Stimulated activated memory B cell treated with anti-CD40 and anti-IgM and Interleukin-4, amounts not matched to agents 10 μg/mL and 1 μg/mL and 100 μg/mL, for 72 hours (primary cell): ENCODE results near the gene JAZF1.
"Not testable (repeated sequence)": the region's sequence is repeated elsewhere in the genome, so short reads cannot be mapped to it uniquely, and the experiment has no call there.

Experiments
- ATAC-seq: fragments of 150-1000 bp; cut with Tn5 transposase; 2 replicates; pipeline ENCODE4 v1.10.0; 2021
- H3K27ac Mint-ChIP-seq: one replicate; pipeline ENCODE4 v1.8.0; 2022; ENCODE audit warnings: mild to moderate bottlenecking, mixed read lengths
- H3K27me3 Mint-ChIP-seq: one replicate; pipeline ENCODE4 v1.8.0; 2022; ENCODE audit warnings: mixed read lengths
- H3K36me3 Mint-ChIP-seq: one replicate; pipeline ENCODE4 v1.8.0; 2022; ENCODE audit warnings: mixed read lengths
- H3K4me1 Mint-ChIP-seq: one replicate; pipeline ENCODE4 v1.8.0; 2022; ENCODE audit warnings: mixed read lengths
- H3K4me3 Mint-ChIP-seq: one replicate; pipeline ENCODE4 v1.8.0; 2022; ENCODE audit warnings: mild to moderate bottlenecking, moderate library complexity, mixed read lengths
- H3K9me3 Mint-ChIP-seq: one replicate; pipeline ENCODE4 v1.8.0; 2022; ENCODE audit warnings: mixed read lengths

Gene JAZF1

GRCh38 chr7:27936047-27936767 is 244.4 kb downstream of the JAZF1 start:
- Mint-ChIP-seq H3K9me3 (no peaks in the 10 kb centered on the region), H3K36me3 (peaks cover 34% of the 10 kb centered on the region), H3K27me3 (no peaks in the 10 kb centered on the region), H3K4me1 (peaks cover 11% of the 10 kb centered on the region), H3K4me3 (no peak overlapping the region), H3K27ac (no peak overlapping the region)
- ATAC-seq, result no peak

GRCh38 chr7:27933671-27934565 is 246.7 kb downstream of the JAZF1 start:
- peaks cover 10% of the 10 kb centered on the region for H3K4me1 Mint-ChIP-seq
- ATAC-seq, result no peak
- peaks cover 19% of the 10 kb centered on the region for H3K36me3 Mint-ChIP-seq
- H3K4me3 Mint-ChIP-seq, result no peak overlapping the region
- no peaks in the 10 kb centered on the region for H3K9me3 Mint-ChIP-seq
- H3K27me3 Mint-ChIP-seq, result no peaks in the 10 kb centered on the region
- no peak overlapping the region for H3K27ac Mint-ChIP-seq

GRCh38 chr7:27930910-27931476 is 249.6 kb downstream of the JAZF1 start:
- H3K27me3 Mint-ChIP-seq, result no peaks in the 10 kb centered on the region
- peaks cover 12% of the 10 kb centered on the region for H3K36me3 Mint-ChIP-seq
- no peak for ATAC-seq
- no peaks in the 10 kb centered on the region for H3K9me3 Mint-ChIP-seq
- H3K27ac Mint-ChIP-seq, result no peak overlapping the region
- H3K4me1 Mint-ChIP-seq, result peaks cover 20% of the 10 kb centered on the region
- H3K4me3 Mint-ChIP-seq, result no peak overlapping the region

GRCh38 chr7:27929127-27929526 is 251.5 kb downstream of the JAZF1 start:
- Mint-ChIP-seq H3K27me3 (no peaks in the 10 kb centered on the region), H3K4me1 (peaks cover 30% of the 10 kb centered on the region), H3K9me3 (no peaks in the 10 kb centered on the region), H3K4me3 (no peak overlapping the region), H3K27ac (no peak overlapping the region), H3K36me3 (peaks cover 12% of the 10 kb centered on the region)
- ATAC-seq, result no peak

GRCh38 chr7:27928001-27928400 is 252.6 kb downstream of the JAZF1 start:
- H3K4me1 Mint-ChIP-seq, result peaks cover 41% of the 10 kb centered on the region

GRCh38 chr7:27925573-27926201 is 254.9 kb downstream of the JAZF1 start:
- Mint-ChIP-seq H3K4me1 (peaks cover 55% of the 10 kb centered on the region), H3K27ac (peak overlapping the region; percentile 22), H3K27me3 (no peaks in the 10 kb centered on the region), H3K36me3 (no peaks in the 10 kb centered on the region), H3K9me3 (no peaks in the 10 kb centered on the region), H3K4me3 (no peak overlapping the region)
- ATAC-seq, result peak; percentile 86

More at GRCh38 chr7:27928001-27928400, 252.6 kb downstream of the JAZF1 start:
- Mint-ChIP-seq H3K27me3 (no peaks in the 10 kb centered on the region), H3K36me3 (peaks cover 12% of the 10 kb centered on the region), H3K4me3 (no peak overlapping the region), H3K27ac (no peak overlapping the region), H3K9me3 (no peaks in the 10 kb centered on the region)
- ATAC-seq, result no peak

GRCh38 chr7:27923642-27923980 is 257.0 kb downstream of the JAZF1 start:
- H3K9me3 Mint-ChIP-seq, result no peaks in the 10 kb centered on the region
- no peaks in the 10 kb centered on the region for H3K27me3 Mint-ChIP-seq
- no peak overlapping the region for H3K27ac Mint-ChIP-seq
- ATAC-seq, result peak; percentile 49
- no peaks in the 10 kb centered on the region for H3K36me3 Mint-ChIP-seq
- H3K4me1 Mint-ChIP-seq, result peaks cover 51% of the 10 kb centered on the region
- no peak overlapping the region for H3K4me3 Mint-ChIP-seq

GRCh38 chr7:27922907-27923641 is 257.5 kb downstream of the JAZF1 start:
- no peaks in the 10 kb centered on the region for H3K27me3 Mint-ChIP-seq
- H3K4me3 Mint-ChIP-seq, result no peak overlapping the region
- H3K36me3 Mint-ChIP-seq, result no peaks in the 10 kb centered on the region
- peak; percentile 91 for ATAC-seq
- peaks cover 52% of the 10 kb centered on the region for H3K4me1 Mint-ChIP-seq
- no peak overlapping the region for H3K27ac Mint-ChIP-seq
- H3K9me3 Mint-ChIP-seq, result no peaks in the 10 kb centered on the region

- H3K27ac Mint-ChIP-seq, ATAC-seq, H3K4me3 Mint-ChIP-seq, H3K9me3 Mint-ChIP-seq, H3K27me3 Mint-ChIP-seq, H3K36me3 Mint-ChIP-seq: not testable (repeated sequence)
- H3K4me1 Mint-ChIP-seq, result peaks cover 55% of the 10 kb centered on the region
These were observed 258.2 kb downstream of the JAZF1 start for GRCh38 chr7:27922389-27922788.

- Mint-ChIP-seq H3K4me3 (no peak overlapping the region), H3K27ac (no peak overlapping the region), H3K27me3 (no peaks in the 10 kb centered on the region), H3K36me3 (peaks cover 8% of the 10 kb centered on the region), H3K9me3 (no peaks in the 10 kb centered on the region), H3K4me1 (peaks cover 48% of the 10 kb centered on the region)
- no peak for ATAC-seq
These were observed 259.3 kb downstream of the JAZF1 start for GRCh38 chr7:27921081-27921836.

- Mint-ChIP-seq H3K27ac (no peak overlapping the region), H3K27me3 (no peaks in the 10 kb centered on the region), H3K36me3 (peaks cover 13% of the 10 kb centered on the region), H3K4me1 (peaks cover 40% of the 10 kb centered on the region), H3K4me3 (no peak overlapping the region), H3K9me3 (no peaks in the 10 kb centered on the region)
- ATAC-seq, result no peak
These were observed 260.2 kb downstream of the JAZF1 start for GRCh38 chr7:27920281-27920946.

GRCh38 chr7:27918503-27918902 is 262.1 kb downstream of the JAZF1 start:
- no peak overlapping the region for H3K4me3 Mint-ChIP-seq
- H3K36me3 Mint-ChIP-seq, result peaks cover 17% of the 10 kb centered on the region
- no peaks in the 10 kb centered on the region for H3K9me3 Mint-ChIP-seq
- no peak overlapping the region for H3K27ac Mint-ChIP-seq
- no peak for ATAC-seq
- H3K4me1 Mint-ChIP-seq, result peaks cover 30% of the 10 kb centered on the region
- no peaks in the 10 kb centered on the region for H3K27me3 Mint-ChIP-seq

- H3K27ac Mint-ChIP-seq, result no peak overlapping the region
- no peak for ATAC-seq
- peaks cover 23% of the 10 kb centered on the region for H3K4me1 Mint-ChIP-seq
- no peaks in the 10 kb centered on the region for H3K27me3 Mint-ChIP-seq
- H3K36me3 Mint-ChIP-seq, result peaks cover 17% of the 10 kb centered on the region
- H3K9me3 Mint-ChIP-seq, result no peaks in the 10 kb centered on the region
- H3K4me3 Mint-ChIP-seq, result no peak overlapping the region
These were observed 262.8 kb downstream of the JAZF1 start for GRCh38 chr7:27917774-27918314.
